NCI-H128 (cell line): Measurements from ENCODE around the gene VKORC1.

Source experiments
- DNase-seq: peaks from one replicate; lab custom pipeline; 2025; ENCODE audit not compliant: unreplicated experiment; lab: John Stamatoyannopoulos, UW

VKORC1 gene

DNA sequence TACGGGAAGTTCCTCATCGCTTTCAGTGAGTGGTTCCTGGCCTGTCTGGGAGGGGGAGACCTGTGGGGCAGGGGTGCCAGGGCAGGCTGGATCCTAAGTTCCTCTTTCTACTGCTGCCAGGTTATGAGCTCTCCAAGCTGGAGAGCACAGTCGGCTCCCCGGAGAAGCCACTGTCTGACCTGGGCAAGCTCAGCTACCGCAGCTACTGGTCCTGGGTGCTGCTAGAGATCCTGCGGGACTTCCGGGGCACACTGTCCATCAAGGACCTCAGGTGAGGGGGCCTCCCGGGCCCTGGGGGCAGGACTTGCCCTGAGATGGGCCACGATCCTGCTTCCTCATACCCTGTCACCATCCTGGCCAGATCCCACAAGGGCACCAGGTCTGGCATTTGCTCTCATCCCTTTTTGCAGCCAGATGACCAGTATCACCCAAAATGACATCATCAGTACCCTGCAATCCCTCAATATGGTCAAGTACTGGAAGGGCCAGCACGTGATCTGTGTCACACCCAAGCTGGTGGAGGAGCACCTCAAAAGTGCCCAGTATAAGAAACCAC is 35.8 kb upstream of the VKORC1 start:
- no peak for DNase-seq

DNA sequence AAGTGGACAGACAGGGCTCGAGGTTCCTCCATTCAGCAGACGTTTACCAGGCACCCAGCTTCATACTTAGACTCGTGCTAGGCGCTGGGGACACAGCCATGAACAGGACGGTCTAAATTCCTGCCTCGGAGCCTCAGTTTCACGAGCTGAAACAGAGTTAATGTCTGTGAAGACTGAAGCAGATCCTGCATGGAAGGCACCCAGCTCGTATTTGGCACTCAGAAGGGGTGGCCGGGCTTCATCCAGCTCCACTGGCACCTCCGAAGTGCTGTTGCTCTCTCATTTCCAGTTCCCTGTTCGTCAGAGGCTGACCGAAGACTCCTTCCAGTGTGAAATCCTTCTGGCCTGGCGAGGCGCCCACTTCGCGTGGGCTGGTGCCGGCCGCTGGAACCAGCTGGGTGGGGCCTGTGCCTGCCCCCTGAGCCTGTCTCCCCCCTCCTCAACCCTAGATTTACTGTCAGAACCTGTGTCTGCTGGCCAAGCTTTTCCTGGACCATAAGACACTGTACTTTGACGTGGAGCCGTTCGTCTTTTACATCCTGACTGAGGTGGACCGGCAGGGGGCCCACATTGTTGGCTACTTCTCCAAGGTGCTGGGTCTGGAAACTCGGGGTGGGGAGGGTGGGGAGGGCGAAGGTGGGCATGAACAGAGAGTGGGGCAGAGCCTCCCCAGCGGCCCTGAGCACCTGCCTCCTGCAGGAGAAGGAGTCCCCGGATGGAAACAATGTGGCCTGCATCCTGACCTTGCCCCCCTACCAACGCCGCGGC is 35.2 kb upstream of the VKORC1 start:
- no peak for DNase-seq

DNA sequence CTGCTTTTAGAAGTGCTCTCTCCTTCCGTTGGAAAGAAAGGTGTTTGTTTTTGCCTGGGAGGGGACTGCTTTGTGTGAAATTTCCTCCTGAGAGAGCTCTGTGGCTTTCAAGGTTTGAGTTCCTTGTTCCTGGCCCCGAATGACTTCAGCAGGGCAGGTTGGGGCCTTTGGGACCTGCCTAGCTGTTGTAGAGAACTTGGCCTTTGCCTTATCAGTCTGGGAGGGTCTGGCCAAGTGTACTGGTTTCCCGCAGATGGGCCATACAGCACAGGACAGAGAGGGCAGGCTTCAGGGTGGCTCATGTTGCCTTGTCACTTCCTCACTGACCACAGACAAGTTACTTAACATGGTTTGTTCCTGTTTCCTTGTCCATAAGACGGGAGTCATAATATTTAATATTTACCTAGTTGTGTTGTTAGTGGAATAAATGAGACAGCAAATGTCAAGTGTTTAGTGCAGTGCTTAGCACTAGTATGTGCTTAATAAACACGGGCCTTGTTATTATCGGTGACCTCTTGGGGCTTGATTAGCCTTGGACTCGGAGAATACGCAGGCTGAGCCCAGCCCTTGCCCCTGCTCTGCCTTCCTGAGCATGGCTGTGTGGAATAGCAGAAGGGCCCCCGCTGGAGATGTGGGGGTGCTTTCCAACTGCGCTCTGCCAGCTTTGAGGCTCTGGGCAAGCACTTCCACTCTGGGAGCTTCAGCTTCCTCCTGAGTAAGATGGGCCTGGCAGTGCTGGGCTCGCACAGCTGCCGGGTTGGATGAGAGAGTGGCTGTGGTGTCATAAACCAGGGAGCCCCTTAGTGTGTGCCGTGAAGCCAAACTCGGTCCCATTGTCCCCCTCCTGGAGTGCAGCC is 34.3 kb upstream of the VKORC1 start:
- no peak for DNase-seq

DNA sequence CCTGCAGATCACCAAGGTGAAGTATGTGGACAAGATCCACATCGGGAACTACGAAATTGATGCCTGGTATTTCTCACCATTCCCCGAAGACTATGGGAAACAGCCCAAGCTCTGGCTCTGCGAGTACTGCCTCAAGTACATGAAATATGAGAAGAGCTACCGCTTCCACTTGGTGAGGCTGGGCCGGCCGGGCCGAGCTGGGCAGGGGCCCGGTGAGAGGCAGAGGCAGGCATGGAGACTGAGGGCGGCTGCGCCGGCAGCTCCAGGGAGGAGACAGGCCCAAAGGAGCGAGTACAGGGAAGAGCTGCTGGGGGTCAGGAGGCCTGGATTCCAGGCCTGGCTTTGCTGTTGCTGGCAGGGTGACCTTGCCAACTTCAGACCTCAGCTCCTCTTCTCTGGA is 32.6 kb upstream of the VKORC1 start:
- DNase-seq = no peak

DNA sequence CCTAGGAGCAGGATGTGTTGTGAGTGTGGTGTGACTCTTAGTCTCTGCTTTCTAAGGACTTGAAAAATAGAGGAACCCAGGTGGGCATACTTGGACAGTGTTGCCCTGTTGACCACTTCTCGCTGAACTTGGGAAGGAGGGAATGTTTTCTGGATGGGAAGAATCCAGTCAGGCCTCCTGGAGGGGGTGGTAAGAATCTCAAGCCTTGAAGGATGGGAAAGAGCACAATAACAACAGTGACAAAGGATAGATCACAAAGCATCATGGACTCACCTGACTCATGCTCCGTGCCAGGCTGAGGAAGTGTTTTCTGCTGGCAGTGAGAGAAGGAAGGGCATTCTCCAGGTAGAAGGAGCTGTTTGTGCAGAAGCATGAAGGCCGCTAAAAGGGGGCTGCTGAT is 31.2 kb upstream of the VKORC1 start:
- no peak for DNase-seq

DNA sequence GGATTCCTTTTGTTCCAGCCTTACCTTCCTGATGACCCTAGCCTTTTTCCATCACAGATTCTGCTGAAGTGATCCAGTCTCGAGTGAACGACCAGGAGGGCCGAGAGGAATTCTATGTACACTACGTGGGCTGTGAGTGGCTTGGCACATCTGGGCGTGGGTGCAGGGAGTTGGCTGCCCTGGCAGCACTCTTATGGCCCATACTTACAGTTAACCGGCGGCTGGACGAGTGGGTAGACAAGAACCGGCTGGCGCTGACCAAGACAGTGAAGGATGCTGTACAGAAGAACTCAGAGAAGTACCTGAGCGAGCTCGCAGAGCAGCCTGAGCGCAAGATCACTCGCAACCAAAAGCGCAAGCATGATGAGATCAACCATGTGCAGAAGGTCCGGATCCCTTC is 25.5 kb upstream of the VKORC1 start:
- DNase-seq = no peak

DNA sequence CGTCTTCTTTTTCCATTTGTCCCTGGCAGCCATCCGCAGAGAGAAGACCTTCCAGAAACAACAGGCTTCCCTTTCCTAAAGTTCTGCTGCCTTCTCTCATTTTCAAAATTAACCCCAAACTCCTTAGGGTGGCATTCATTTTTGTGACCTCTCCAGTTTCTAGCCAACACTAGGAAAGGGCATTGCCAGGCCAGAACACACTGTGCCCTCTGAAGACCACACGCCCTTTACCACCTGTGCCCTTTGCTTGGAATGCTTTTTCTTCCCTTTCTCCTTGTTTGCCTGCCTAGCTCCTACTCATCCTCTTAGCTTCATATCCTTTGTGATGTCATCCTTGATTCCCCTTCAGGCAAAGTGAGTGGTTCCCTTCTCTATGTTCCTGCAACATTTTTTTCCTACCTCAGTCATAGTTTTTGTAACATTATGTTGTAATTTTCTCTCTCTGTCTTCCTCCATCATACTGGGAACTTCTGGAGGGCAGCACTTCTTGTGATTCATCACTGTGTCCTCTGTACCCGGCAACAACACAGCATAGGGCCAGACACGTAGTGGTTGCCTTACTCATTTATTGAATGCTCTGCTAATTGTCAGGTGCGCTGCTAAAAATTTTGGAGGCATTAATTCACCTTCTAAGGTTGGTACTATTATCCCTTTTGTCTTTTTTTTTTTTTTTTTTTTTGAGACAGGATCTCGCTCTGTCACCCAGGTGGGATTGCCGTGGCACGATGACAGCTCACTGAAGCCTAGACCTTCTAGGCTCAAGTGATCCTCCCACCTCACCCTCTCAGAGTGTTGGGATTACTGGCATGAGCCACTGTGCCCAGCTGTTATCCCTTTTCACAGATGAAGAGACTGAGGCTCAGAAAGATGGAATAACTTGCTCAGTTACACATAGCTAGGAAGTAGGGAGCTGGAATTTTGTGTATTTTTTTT is 23.9 kb upstream of the VKORC1 start:
- DNase-seq = no peak

DNA sequence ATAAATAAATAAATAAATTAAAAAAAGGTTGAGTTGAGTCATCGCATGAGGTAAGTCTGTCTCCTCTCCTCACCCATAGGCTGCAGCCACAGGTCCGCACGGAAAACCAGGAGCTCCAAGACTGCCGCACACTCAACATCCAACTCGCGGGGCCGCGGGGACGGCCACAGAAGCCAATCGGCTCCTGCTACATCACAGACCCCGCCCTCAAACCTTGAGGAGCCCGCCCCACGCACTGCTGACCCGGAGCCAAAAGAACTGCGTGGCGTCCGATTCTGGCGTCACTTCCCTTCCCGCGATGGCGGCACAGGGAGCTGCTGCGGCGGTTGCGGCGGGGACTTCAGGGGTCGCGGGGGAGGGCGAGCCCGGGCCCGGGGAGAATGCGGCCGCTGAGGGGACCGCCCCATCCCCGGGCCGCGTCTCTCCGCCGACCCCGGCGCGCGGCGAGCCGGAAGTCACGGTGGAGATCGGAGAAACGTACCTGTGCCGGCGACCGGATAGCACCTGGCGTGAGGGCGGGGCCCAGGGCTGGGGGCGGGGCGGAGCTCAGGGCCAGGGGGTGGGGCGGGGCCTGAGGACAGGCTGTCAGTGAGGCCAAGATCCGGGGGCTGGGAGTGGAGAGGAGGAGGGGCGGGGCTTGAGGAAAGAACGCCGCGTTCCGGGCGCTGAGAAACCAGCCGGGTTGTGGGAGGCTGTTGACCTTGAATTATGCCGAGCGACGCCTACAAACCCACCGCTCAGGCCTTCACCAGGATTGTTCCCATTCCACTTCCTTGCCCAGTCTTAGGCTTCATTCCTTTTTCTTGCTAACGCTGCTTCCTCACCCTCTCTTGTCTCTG is 23.0 kb upstream of the VKORC1 start, which contains the start of gene KAT8:
Gene KAT8, plus strand, starts transcription at position 281 of the 839 bp plus-strand sequence. Its CDS starts 18 bp downstream, at position 299.
- DNase-seq = peak; percentile 90

DNA sequence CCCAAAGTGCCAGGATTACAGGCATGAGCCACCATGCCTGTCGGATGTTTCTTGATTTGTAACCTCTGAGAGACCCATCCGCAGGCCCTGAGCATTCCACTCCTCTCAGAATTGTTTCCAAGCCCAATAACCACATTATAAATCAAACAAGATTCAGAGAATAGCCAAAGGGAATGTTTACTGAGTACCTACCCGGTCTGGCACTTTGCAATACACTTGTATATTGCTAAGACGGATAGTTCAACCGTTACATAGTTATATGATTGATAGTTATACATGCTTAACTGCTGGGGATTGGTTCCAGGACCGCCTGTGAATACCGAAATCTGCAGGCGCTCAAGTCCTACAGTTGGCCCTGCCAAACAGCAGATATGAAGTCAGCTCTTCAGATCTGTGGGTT is 19.9 kb upstream of the VKORC1 start:
- DNase-seq = no peak

DNA sequence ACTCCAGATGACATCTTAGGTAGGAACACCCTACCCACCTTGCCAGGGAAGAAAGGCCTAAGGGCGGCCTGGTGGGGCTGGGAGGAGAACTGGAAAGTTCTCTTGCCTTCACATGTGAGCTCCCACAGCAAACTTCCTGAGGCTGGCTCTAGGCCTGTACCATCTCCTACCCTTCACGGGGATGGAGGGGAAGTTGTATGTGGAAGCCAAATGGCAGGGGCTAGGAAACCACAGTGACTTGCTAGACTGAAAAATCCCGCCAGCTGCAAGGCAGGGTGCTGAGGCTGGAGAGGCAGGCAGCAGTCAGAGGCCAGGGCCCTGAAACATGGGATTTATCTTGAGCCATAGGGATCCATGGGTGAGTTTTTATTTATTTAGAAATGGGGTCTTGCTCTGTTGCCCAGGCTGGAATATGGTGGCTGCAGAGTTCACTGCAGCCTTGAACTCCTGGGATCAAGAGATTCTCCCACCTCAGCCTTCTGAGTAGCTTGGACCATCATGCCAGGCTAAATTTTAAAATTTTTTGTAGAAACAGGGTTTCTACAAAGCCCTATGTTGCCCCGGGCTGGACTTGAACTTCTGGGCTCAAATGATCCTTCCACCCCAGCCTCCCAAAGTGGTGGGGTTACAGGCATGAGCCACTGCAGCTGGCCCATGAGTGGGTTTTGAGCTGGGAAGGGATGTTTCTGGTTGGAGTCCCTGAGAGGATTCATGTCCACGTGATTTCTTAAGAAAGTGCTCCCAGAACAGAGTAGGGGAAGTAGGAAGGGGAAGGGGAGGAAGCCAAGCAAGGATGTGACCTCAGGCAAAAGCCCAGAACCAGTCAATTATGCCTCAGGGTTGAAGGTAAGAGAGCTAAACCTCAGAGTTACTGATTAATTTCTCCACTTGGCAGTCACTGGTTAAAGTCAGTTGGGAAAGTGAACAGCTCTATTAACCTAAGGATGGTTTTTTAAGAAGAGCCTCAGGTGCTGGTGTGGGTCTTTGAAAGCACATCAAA is 18.8 kb upstream of the VKORC1 start:
- no peak for DNase-seq

DNA sequence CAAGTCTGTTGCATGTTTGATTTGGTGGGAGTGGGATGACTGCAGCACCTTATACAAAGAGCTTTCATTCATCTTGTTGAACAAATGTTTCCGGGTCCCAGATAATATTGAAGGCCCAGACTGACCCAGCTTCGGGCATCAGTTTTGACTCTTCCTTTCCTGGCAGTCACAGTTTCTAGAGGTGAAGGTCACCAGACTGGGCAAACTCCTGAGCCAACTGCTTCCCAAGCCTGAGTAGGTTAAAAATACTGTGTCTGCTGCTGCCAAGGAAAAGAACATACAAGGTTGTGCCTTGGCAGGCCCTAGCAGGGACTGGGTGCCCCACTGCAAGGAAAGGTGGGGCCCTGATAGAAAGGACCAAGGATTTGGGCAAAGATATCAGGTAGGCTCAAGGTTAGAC is 18.1 kb upstream of the VKORC1 start:
- DNase-seq = no peak

DNA sequence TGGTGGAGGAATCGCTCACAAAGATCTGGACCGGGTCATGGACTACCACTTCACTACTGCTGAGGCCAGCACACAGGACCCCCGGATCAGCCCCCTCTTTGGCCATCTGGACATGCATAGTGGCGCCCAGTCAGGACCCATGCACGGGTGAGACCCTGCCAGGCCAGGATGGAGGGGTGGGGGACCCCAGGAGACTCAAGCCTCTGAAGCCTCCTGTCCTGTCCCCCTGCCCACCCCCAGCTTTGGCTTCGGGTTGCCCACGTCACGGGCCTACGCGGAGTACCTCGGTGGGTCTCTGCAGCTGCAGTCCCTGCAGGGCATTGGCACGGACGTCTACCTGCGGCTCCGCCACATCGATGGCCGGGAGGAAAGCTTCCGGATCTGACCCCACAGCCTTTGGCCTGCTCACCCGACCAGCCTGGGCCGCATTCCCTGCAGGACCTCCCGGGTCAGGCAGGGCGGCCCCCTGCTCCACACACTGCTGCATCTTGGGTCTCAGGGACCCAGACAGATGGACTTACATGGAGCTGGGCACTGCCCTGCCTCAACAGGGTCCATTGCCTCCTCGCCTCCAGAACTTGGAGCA is 17.4 kb upstream of the VKORC1 start:
- no peak for DNase-seq

DNA sequence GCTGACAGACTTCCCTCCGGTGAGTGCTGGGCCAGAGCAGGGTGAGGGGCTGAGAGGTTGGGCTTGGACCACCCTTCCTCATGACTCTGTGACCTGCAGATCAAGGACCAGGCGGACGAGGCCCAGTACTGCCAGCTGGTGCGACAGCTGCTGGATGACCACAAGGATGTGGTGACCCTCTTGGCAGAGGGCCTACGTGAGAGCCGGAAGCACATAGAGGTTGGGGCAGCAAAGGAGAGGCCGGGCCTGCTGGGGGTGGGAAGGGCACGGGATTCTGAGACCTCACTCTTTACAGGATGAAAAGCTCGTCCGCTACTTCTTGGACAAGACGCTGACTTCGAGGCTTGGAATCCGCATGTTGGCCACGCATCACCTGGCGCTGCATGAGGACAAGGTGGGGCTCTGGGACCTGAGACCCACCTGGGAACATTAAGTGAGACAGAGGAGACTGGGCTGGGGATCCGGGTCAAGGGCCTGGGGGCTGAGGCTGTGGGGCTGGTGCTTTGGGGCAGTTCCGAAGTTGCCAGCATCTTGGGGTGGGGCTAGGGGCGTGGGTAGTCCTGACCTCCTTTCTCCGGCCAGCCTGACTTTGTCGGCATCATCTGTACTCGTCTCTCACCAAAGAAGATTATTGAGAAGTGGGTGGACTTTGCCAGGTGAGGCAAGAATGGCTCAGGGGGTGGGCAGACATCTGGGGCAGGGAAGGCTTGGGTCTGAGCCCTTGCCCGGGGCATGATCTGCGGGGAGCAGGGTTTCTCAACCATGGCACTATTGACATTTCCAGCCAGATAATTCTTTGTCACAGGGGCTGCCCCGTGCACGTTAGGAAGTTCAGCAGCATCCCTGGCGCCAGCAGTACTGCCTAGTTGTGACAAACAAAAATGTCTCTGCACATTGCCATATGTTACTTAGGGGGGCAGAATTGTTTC is 15.8 kb upstream of the VKORC1 start:
- no peak for DNase-seq

DNA sequence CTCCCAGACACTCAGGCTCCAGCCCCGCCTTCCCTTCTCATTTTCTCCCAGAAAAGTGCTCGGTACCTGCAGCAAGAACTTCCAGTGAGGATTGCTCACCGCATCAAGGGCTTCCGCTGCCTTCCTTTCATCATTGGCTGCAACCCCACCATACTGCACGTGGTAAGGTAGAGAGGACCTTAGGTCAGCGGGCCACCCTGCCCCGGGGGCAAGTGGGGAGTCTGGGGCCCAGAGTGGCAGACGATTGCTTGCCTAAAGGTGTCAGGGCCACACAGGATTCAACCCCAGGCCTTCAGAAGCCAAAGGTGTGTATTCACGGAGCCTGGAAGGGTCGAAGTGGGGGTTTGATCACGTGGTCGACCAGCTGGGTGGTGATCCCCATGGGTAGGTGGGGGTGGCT is 15.0 kb upstream of the VKORC1 start:
- DNase-seq = no peak

DNA sequence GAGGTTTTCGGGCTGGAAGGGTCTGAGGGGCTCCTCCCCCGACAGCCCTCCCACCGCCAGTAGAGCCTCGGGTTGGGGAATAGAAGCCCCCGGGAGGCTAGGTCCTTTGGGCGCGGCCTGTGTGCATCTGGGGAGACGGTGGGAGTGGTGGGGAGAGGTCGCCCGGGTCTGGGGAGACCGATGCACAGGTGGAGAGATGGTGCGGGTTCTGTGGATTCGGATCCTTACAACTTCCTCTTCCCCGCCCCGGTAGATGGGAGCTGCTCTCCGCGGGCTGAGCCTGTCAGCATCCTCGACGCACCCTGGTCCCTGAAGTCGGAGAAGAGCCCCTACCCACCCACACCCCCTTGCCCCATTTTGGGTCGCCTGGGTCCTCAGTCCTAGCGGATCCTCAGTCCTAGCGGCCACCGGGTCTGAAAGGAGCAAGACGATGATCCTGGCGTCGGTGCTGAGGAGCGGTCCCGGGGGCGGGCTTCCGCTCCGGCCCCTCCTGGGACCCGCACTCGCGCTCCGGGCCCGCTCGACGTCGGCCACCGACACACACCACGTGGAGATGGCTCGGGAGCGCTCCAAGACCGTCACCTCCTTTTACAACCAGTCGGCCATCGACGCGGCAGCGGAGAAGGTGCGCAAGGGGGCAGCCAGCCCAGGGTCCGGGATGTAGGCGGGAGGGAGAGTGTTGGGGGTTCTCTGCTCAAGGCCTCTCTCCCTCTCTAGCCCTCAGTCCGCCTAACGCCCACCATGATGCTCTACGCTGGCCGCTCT is 14.4 kb upstream of the VKORC1 start:
- no peak for DNase-seq

DNA sequence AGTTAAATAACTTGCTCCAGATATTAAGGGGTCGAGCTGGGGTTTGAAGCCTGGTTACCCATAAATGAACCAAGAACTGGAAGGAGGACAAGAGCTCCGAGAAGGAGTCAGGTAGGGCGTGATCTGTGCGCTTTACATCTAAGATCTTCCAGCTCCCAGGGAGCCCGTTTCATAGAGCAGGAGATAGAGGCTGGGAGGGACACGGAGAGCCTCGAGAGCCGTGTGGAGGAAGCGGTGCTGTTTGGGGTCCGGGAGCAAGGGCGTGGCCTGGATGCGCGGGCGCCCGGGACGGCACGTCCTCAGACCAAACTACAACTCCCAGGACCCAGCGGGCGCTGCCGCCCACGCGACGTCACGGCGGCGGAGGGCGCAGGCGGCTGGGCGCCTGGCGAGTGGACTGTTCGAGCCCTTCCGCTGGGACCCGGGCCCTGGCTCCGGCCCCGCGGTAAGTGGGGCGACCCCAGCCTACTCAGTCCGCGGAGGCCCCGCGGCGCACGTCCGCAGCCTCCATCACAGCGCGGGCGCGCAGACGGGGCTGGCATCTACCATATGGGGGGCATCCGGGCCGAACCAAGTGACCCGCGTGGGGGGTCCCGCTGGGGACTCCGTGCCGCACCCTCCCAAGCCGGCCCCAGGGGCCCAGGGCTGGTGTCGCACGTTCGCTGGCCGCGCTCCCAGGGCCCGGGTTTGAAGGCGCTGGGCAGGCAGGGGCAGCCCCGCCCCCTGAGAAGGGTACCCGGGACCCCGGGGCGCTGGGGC is 13.6 kb upstream of the VKORC1 start, which contains the start of gene BCKDK:
Gene BCKDK, plus strand, starts transcription at position 352 of the 759 bp plus-strand sequence. CDS start 838 bp downstream, outside the sequence.
- DNase-seq = peak; percentile 31
